Measurements from ENCODE around the gene WDR89.
A peak's percentile ranks its signal among the peaks of the same experiment; 100 is the strongest.
"Not testable (repeated sequence)": the region's sequence is repeated elsewhere in the genome, so short reads cannot be mapped to it uniquely, and the experiment has no call there.

Gene WDR89

GRCh38 chr14:63641473-63642228 is at the start of gene WDR89:
Gene WDR89 (minus strand): TSS chr14:63641871. CDS start chr14:63599942, 41,929 bp downstream.
- peak; percentile 85 for DNase-seq

GRCh38 chr14:63689132-63689531 is 47.5 kb upstream of the WDR89 start:
- DNase-seq: no peak

GRCh38 chr14:63686926-63687325 is 45.3 kb upstream of the WDR89 start:
- no peak for DNase-seq

- DNase-seq: no peak
Observed at GRCh38 chr14:63685401-63685800, 43.7 kb upstream of the WDR89 start.

GRCh38 chr14:63682727-63683593 is 41.3 kb upstream of the WDR89 start:
- DNase-seq: no peak

GRCh38 chr14:63678536-63678935 is 36.9 kb upstream of the WDR89 start:
- DNase-seq: no peak

- no peak for DNase-seq
Observed at GRCh38 chr14:63677891-63678379, 36.3 kb upstream of the WDR89 start.

GRCh38 chr14:63676615-63677014 is 34.9 kb upstream of the WDR89 start:
- no peak for DNase-seq

GRCh38 chr14:63673886-63674497 is 32.3 kb upstream of the WDR89 start:
- DNase-seq: no peak

GRCh38 chr14:63673255-63673654 is 31.6 kb upstream of the WDR89 start:
- no peak for DNase-seq

GRCh38 chr14:63672417-63673180 is 30.9 kb upstream of the WDR89 start:
- no peak for DNase-seq

- no peak for DNase-seq
Observed at GRCh38 chr14:63671987-63672386, 30.3 kb upstream of the WDR89 start.

GRCh38 chr14:63670692-63671091 is 29.0 kb upstream of the WDR89 start:
- no peak for DNase-seq

- no peak for DNase-seq
Observed at GRCh38 chr14:63666335-63666734, 24.7 kb upstream of the WDR89 start.

GRCh38 chr14:63663428-63664341 is 22.0 kb upstream of the WDR89 start:
- no peak for DNase-seq

GRCh38 chr14:63662776-63663175 is 21.1 kb upstream of the WDR89 start:
- no peak for DNase-seq

- not testable (repeated sequence) for DNase-seq
Observed at GRCh38 chr14:63661881-63662280, 20.2 kb upstream of the WDR89 start.

GRCh38 chr14:63659726-63660125 is 18.1 kb upstream of the WDR89 start:
- DNase-seq: no peak

GRCh38 chr14:63656194-63656593 is 14.5 kb upstream of the WDR89 start:
- no peak for DNase-seq

- DNase-seq: no peak
Observed at GRCh38 chr14:63654936-63655335, 13.3 kb upstream of the WDR89 start.

- DNase-seq: no peak
Observed at GRCh38 chr14:63654346-63654745, 12.7 kb upstream of the WDR89 start.

- no peak for DNase-seq
Observed at GRCh38 chr14:63652406-63652805, 10.7 kb upstream of the WDR89 start.
